HEK293T (cell line): ENCODE measurements around the gene OGFOD2.

Source experiments
- ARNT ChIP-seq: fragments of 450-650 bp; IDR thresholded peaks from 2 replicates; pipeline ENCODE4 v1.6.1; 2017; ENCODE audit warnings: mild to moderate bottlenecking
- BHLHE40 ChIP-seq: fragments of 450-650 bp; IDR thresholded peaks from 2 replicates; pipeline ENCODE4 v1.6.1; 2016; ENCODE audit warnings: mild to moderate bottlenecking, moderate library complexity, borderline replicate concordance
- CTBP1 ChIP-seq: fragments of 450-650 bp; IDR thresholded peaks from 2 replicates; pipeline ENCODE4 v1.6.1; 2016; ENCODE audit warnings: borderline replicate concordance
- ELF4 ChIP-seq: fragments of 450-650 bp; IDR thresholded peaks from 2 replicates; pipeline ENCODE4 v1.6.1; 2017; ENCODE audit warnings: antibody characterized with exemption
- FOXM1 ChIP-seq: fragments of 450-650 bp; IDR thresholded peaks from 2 replicates; pipeline ENCODE4 v1.6.1; 2017; ENCODE audit warnings: mild to moderate bottlenecking, borderline replicate concordance
- L3MBTL2 ChIP-seq: fragments of 450-650 bp; conservative IDR thresholded peaks from 2 replicates; pipeline ENCODE4 v1.6.1; 2016; ENCODE audit warnings: mild to moderate bottlenecking
- LEF1 ChIP-seq: fragments of 450-650 bp; IDR thresholded peaks from 2 replicates; pipeline ENCODE4 v1.6.1; 2017; ENCODE audit warnings: mild to moderate bottlenecking, borderline replicate concordance
- NFRKB ChIP-seq: fragments of 450-650 bp; IDR thresholded peaks from 2 replicates; pipeline ENCODE4 v1.6.1; 2016; ENCODE audit warnings: mild to moderate bottlenecking, moderate library complexity
- PKNOX1 ChIP-seq: fragments of 450-650 bp; IDR thresholded peaks from 2 replicates; pipeline ENCODE4 v1.6.1; 2016
- SP1 ChIP-seq: fragments of 450-650 bp; IDR thresholded peaks from 2 replicates; pipeline ENCODE4 v1.6.1; 2017
- SUZ12 ChIP-seq: fragments of 450-650 bp; IDR thresholded peaks from 2 replicates; pipeline ENCODE4 v1.6.1; 2016; ENCODE audit warnings: mild to moderate bottlenecking
- TARDBP ChIP-seq: fragments of 450-650 bp; IDR thresholded peaks from 2 replicates; pipeline ENCODE4 v1.6.1; 2016
- ZNF384 ChIP-seq: fragments of 450-650 bp; IDR thresholded peaks from 2 replicates; pipeline ENCODE4 v1.6.1; 2016

GRCh38 chr12:122981036-122981471 is 6.0 kb downstream of the OGFOD2 start:
- TF ChIP-seq BHLHE40: no peak
- TF ChIP-seq ARNT: no peak
- no peak; the same call in 1 of the 2 replicates for TF ChIP-seq L3MBTL2
- no peak for TF ChIP-seq FOXM1
- TF ChIP-seq PKNOX1: no peak
- no peak for TF ChIP-seq ELF4
- TF ChIP-seq NFRKB: no peak
- no peak for TF ChIP-seq CTBP1
- TF ChIP-seq ZNF384: no peak
- TF ChIP-seq SP1: no peak
- TF ChIP-seq TARDBP: no peak
- no peak for TF ChIP-seq SUZ12
- no peak for TF ChIP-seq LEF1
